HG02678 (cell line): ENCODE measurements around the gene ZSCAN21.

Experiments used
- ATAC-seq: cut with Tn5 transposase; IDR thresholded peaks from one replicate; pipeline ENCODE4 v1.9.1; 2021; ENCODE audit warnings: mild to moderate bottlenecking, moderate library complexity; ENCODE audit not compliant: unreplicated experiment

The ZSCAN21 gene

GRCh38 chr7:100024020-100024619 is 25.5 kb upstream of the ZSCAN21 start:
- ATAC-seq, result no peak

- no peak for ATAC-seq
These were observed 22.4 kb upstream of the ZSCAN21 start for GRCh38 chr7:100027197-100027596.

GRCh38 chr7:100029596-100029995 is 20.0 kb upstream of the ZSCAN21 start:
- ATAC-seq, result no peak

- no peak for ATAC-seq
These were observed 16.0 kb upstream of the ZSCAN21 start for GRCh38 chr7:100033526-100033925.

- ATAC-seq, result no peak
These were observed 14.6 kb upstream of the ZSCAN21 start for GRCh38 chr7:100034871-100035510.

GRCh38 chr7:100035876-100036275 is 13.7 kb upstream of the ZSCAN21 start:
- no peak for ATAC-seq

GRCh38 chr7:100038326-100038725 is 11.2 kb upstream of the ZSCAN21 start:
- ATAC-seq, result no peak

GRCh38 chr7:100040575-100040974 is 9.0 kb upstream of the ZSCAN21 start:
- ATAC-seq, result no peak

- no peak for ATAC-seq
These were observed 4.9 kb upstream of the ZSCAN21 start for GRCh38 chr7:100044718-100045117.

GRCh38 chr7:100048680-100049079 is 894 bp upstream of the ZSCAN21 start:
- no peak for ATAC-seq

- ATAC-seq, result no peak
These were observed 2.0 kb downstream of the ZSCAN21 start for GRCh38 chr7:100051611-100052010.

GRCh38 chr7:100053215-100053614 is 3.6 kb downstream of the ZSCAN21 start:
- no peak for ATAC-seq

GRCh38 chr7:100057006-100057405 is 7.4 kb downstream of the ZSCAN21 start:
- ATAC-seq, result no peak

GRCh38 chr7:100059251-100059739 is 9.7 kb downstream of the ZSCAN21 start:
- no peak for ATAC-seq

- no peak for ATAC-seq
These were observed 12.1 kb downstream of the ZSCAN21 start for GRCh38 chr7:100061518-100062193.

- ATAC-seq, result no peak
These were observed 13.8 kb downstream of the ZSCAN21 start for GRCh38 chr7:100063376-100063775.

- no peak for ATAC-seq
These were observed 14.6 kb downstream of the ZSCAN21 start for GRCh38 chr7:100064162-100064561.

- no peak for ATAC-seq
These were observed 16.0 kb downstream of the ZSCAN21 start for GRCh38 chr7:100065452-100066186.

GRCh38 chr7:100066953-100067352 is 17.4 kb downstream of the ZSCAN21 start:
- ATAC-seq, result no peak

- ATAC-seq, result no peak
These were observed 20.4 kb downstream of the ZSCAN21 start for GRCh38 chr7:100069991-100070390.

GRCh38 chr7:100071018-100071723 is 21.6 kb downstream of the ZSCAN21 start:
- no peak for ATAC-seq
